ENCODE measurements around the gene TMEM175.
"Not testable (repeated sequence)": the region's sequence is repeated elsewhere in the genome, so short reads cannot be mapped to it uniquely, and the experiment has no call there.

The TMEM175 gene

GRCh38 chr4:971666-972500, 39.6 kb downstream of the TMEM175 start:
- no peaks in the 10 kb centered on the region for H3K9me3 ChIP-seq (ENCODE audit: control insufficient read depth, low read length)
- no peaks in the 10 kb centered on the region for H3K27me3 ChIP-seq (replicated peaks; ENCODE audit: control insufficient read depth, insufficient read depth, low read length)
- no peak for DNase-seq (ENCODE audit: low read depth)
- H3K4me3 ChIP-seq (ENCODE audit: low read length) = peak overlapping the region; percentile 87
- H3K36me3 ChIP-seq (ENCODE audit: control insufficient read depth, insufficient read depth, low read length, severe bottlenecking) = no peaks in the 10 kb centered on the region
- peak overlapping the region; percentile 85 for H3K9ac ChIP-seq (ENCODE audit: low read length)
- H3K4me1 ChIP-seq (ENCODE audit: control insufficient read depth, insufficient read depth, low read length) = peaks cover 15% of the 10 kb centered on the region

- Histone ChIP-seq H3K27me3 (replicated peaks; ENCODE audit: control insufficient read depth, insufficient read depth, low read length) (no peaks in the 10 kb centered on the region), H3K4me1 (ENCODE audit: control insufficient read depth, insufficient read depth, low read length) (peaks cover 15% of the 10 kb centered on the region)
- peak; percentile 64 for DNase-seq (ENCODE audit: low read depth)
Measured at GRCh38 chr4:972651-973424, 40.6 kb downstream of the TMEM175 start.

GRCh38 chr4:973431-974397, 41.5 kb downstream of the TMEM175 start, which contains the start of gene DGKQ:
DGKQ (minus strand) TSS chr4:973569; CDS start chr4:973482, 87 bp downstream.
- peak within 1 kb of the TSS; percentile 87 for H3K4me3 ChIP-seq (ENCODE audit: low read length)
- H3K4me1 ChIP-seq (ENCODE audit: control insufficient read depth, insufficient read depth, low read length) = peaks cover 20% of the 10 kb centered on the region
- no peaks in the 10 kb centered on the region for H3K9me3 ChIP-seq (ENCODE audit: control insufficient read depth, low read length)
- peak within 1 kb of the TSS; percentile 85 for H3K9ac ChIP-seq (ENCODE audit: low read length)
- H3K36me3 ChIP-seq (ENCODE audit: control insufficient read depth, insufficient read depth, low read length, severe bottlenecking) = no peaks in the 10 kb centered on the region
- no peaks in the 10 kb centered on the region for H3K27me3 ChIP-seq (replicated peaks; ENCODE audit: control insufficient read depth, insufficient read depth, low read length)
- DNase-seq (ENCODE audit: low read depth) = peak; percentile 97

More at GRCh38 chr4:972651-973424, 40.6 kb downstream of the TMEM175 start:
- Histone ChIP-seq H3K36me3 (ENCODE audit: control insufficient read depth, insufficient read depth, low read length, severe bottlenecking) (no peaks in the 10 kb centered on the region), H3K4me3 (ENCODE audit: low read length) (peak overlapping the region; percentile 87), H3K9ac (ENCODE audit: low read length) (peak overlapping the region; percentile 85), H3K9me3 (ENCODE audit: control insufficient read depth, low read length) (no peaks in the 10 kb centered on the region)

- Histone ChIP-seq H3K4me1 (ENCODE audit: control insufficient read depth, insufficient read depth, low read length) (peaks cover 29% of the 10 kb centered on the region), H3K9me3 (ENCODE audit: control insufficient read depth, low read length) (no peaks in the 10 kb centered on the region), H3K9ac (ENCODE audit: low read length) (no peak overlapping the region), H3K27me3 (replicated peaks; ENCODE audit: control insufficient read depth, insufficient read depth, low read length) (no peaks in the 10 kb centered on the region), H3K4me3 (ENCODE audit: low read length) (no peak overlapping the region), H3K36me3 (ENCODE audit: control insufficient read depth, insufficient read depth, low read length, severe bottlenecking) (no peaks in the 10 kb centered on the region)
- no peak for DNase-seq (ENCODE audit: low read depth)
Measured at GRCh38 chr4:974668-975067, 42.4 kb downstream of the TMEM175 start.

- peaks cover 28% of the 10 kb centered on the region for H3K4me1 ChIP-seq (ENCODE audit: control insufficient read depth, insufficient read depth, low read length)
- H3K9ac ChIP-seq (ENCODE audit: low read length); H3K4me3 ChIP-seq (ENCODE audit: low read length); H3K9me3 ChIP-seq (ENCODE audit: control insufficient read depth, low read length); H3K36me3 ChIP-seq (ENCODE audit: control insufficient read depth, insufficient read depth, low read length, severe bottlenecking); DNase-seq (ENCODE audit: low read depth); H3K27me3 ChIP-seq (replicated peaks; ENCODE audit: control insufficient read depth, insufficient read depth, low read length): not testable (repeated sequence)
Measured at GRCh38 chr4:976016-976415, 43.8 kb downstream of the TMEM175 start.

GRCh38 chr4:978957-979701, 46.9 kb downstream of the TMEM175 start:
- DNase-seq (ENCODE audit: low read depth) = peak; percentile 80
- H3K9ac ChIP-seq (ENCODE audit: low read length) = peak overlapping the region; percentile 54

GRCh38 chr4:982291-982690, 50.0 kb downstream of the TMEM175 start:
- Histone ChIP-seq H3K27me3 (replicated peaks; ENCODE audit: control insufficient read depth, insufficient read depth, low read length) (no peaks in the 10 kb centered on the region), H3K4me3 (ENCODE audit: low read length) (no peak overlapping the region), H3K4me1 (ENCODE audit: control insufficient read depth, insufficient read depth, low read length) (peaks cover 36% of the 10 kb centered on the region), H3K36me3 (ENCODE audit: control insufficient read depth, insufficient read depth, low read length, severe bottlenecking) (no peaks in the 10 kb centered on the region), H3K9ac (ENCODE audit: low read length) (no peak overlapping the region), H3K9me3 (ENCODE audit: control insufficient read depth, low read length) (no peaks in the 10 kb centered on the region)
- DNase-seq (ENCODE audit: low read depth) = no peak

More at GRCh38 chr4:978957-979701, 46.9 kb downstream of the TMEM175 start:
- Histone ChIP-seq H3K4me1 (ENCODE audit: control insufficient read depth, insufficient read depth, low read length) (peaks cover 15% of the 10 kb centered on the region), H3K27me3 (replicated peaks; ENCODE audit: control insufficient read depth, insufficient read depth, low read length) (no peaks in the 10 kb centered on the region), H3K4me3 (ENCODE audit: low read length) (no peak overlapping the region), H3K36me3 (ENCODE audit: control insufficient read depth, insufficient read depth, low read length, severe bottlenecking) (no peaks in the 10 kb centered on the region), H3K9me3 (ENCODE audit: control insufficient read depth, low read length) (no peaks in the 10 kb centered on the region)

GRCh38 chr4:982814-983213, 50.6 kb downstream of the TMEM175 start:
- H3K27me3 ChIP-seq (replicated peaks; ENCODE audit: control insufficient read depth, insufficient read depth, low read length) = no peaks in the 10 kb centered on the region
- H3K4me3 ChIP-seq (ENCODE audit: low read length) = no peak overlapping the region

GRCh38 chr4:984336-985054, 52.2 kb downstream of the TMEM175 start:
- Histone ChIP-seq H3K9ac (ENCODE audit: low read length) (peak overlapping the region; percentile 35), H3K9me3 (ENCODE audit: control insufficient read depth, low read length) (no peaks in the 10 kb centered on the region), H3K4me3 (ENCODE audit: low read length) (peak overlapping the region; percentile 69), H3K4me1 (ENCODE audit: control insufficient read depth, insufficient read depth, low read length) (peaks cover 32% of the 10 kb centered on the region), H3K36me3 (ENCODE audit: control insufficient read depth, insufficient read depth, low read length, severe bottlenecking) (peaks cover under 1% of the 10 kb centered on the region), H3K27me3 (replicated peaks; ENCODE audit: control insufficient read depth, insufficient read depth, low read length) (no peaks in the 10 kb centered on the region)
- no peak for DNase-seq (ENCODE audit: low read depth)

More at GRCh38 chr4:982814-983213, 50.6 kb downstream of the TMEM175 start:
- Histone ChIP-seq H3K9ac (ENCODE audit: low read length) (no peak overlapping the region), H3K36me3 (ENCODE audit: control insufficient read depth, insufficient read depth, low read length, severe bottlenecking) (no peaks in the 10 kb centered on the region), H3K4me1 (ENCODE audit: control insufficient read depth, insufficient read depth, low read length) (peaks cover 40% of the 10 kb centered on the region), H3K9me3 (ENCODE audit: control insufficient read depth, low read length) (no peaks in the 10 kb centered on the region)
- DNase-seq (ENCODE audit: low read depth) = no peak
